Measurements from ENCODE around the gene ASB6.

DNA sequence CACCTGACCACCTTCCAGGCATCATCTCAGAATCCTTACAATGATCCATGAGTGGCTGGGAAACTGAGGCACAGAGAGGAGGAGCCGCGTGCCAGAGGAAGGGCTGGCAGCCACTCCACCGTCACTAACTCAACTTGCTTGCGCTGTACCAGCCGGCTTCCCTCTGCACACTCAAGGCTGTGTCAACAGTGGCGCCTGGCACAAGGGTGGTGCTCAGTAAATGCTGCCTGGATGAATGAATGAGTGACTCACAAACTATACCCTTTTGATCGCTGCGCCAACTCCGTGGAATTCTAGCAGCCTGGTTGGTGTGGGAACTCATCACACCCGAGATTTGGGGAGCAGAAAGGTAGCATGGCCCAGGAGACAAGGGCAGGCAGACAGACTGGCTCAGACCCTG lies 45.4 kb upstream of the ASB6 start:
- TF ChIP-seq, protein P1, sequence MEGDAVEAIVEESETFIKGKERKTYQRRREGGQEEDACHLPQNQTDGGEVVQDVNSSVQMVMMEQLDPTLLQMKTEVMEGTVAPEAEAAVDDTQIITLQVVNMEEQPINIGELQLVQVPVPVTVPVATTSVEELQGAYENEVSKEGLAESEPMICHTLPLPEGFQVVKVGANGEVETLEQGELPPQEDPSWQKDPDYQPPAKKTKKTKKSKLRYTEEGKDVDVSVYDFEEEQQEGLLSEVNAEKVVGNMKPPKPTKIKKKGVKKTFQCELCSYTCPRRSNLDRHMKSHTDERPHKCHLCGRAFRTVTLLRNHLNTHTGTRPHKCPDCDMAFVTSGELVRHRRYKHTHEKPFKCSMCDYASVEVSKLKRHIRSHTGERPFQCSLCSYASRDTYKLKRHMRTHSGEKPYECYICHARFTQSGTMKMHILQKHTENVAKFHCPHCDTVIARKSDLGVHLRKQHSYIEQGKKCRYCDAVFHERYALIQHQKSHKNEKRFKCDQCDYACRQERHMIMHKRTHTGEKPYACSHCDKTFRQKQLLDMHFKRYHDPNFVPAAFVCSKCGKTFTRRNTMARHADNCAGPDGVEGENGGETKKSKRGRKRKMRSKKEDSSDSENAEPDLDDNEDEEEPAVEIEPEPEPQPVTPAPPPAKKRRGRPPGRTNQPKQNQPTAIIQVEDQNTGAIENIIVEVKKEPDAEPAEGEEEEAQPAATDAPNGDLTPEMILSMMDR (IDR thresholded peaks at IDR 0.05), result no peak
- TF ChIP-seq POLR2AphosphoS5 (IDR thresholded peaks at IDR 0.05), result no peak
- TF ChIP-seq POLR2A (IDR thresholded peaks at IDR 0.05; ENCODE audit: low read depth), result no peak
- no peak for TF ChIP-seq EP300 (IDR thresholded peaks at IDR 0.05)
